Left kidney (tissue), 2 donors: ENCODE measurements around the gene RPL37. TPM values are rescaled to one million over a fixed set of nuclear protein-coding genes. Genes with fewer than 3 reads are reported as not detected.
"Not testable (repeated sequence)": the region's sequence is repeated elsewhere in the genome, so short reads cannot be mapped to it uniquely, and the experiment has no call there.

Experiments
- DNase-seq: peaks from one replicate; pipeline ENCODE4 v3.0.0-alpha.2; 2013
- polyA plus RNA-seq: library from polyadenylated mRNA; unstranded; fragments of 120-200 nt; gene quantifications from one replicate; pipeline ENCODE4 v1.2.1, GENCODE V29; 2013; ENCODE audit not compliant: insufficient read length

Gene RPL37
- polyA plus RNA-seq, 1 donor, result 1,634 TPM

GRCh38 chr5:40838086-40838485 lies 3.1 kb upstream of the RPL37 start:
- no peak for DNase-seq

- DNase-seq, result no peak
Measured at GRCh38 chr5:40834391-40834848, 602 bp downstream of the RPL37 start.

GRCh38 chr5:40833712-40834229 lies 1.3 kb downstream of the RPL37 start:
- no peak for DNase-seq

GRCh38 chr5:40832345-40832744 lies 2.7 kb downstream of the RPL37 start:
- DNase-seq, result no peak

- no peak for DNase-seq
Measured at GRCh38 chr5:40831346-40832210, 3.4 kb downstream of the RPL37 start.

GRCh38 chr5:40829748-40830533 lies 5.1 kb downstream of the RPL37 start:
- DNase-seq, result no peak

- DNase-seq, result no peak
Measured at GRCh38 chr5:40828690-40829661, 6.0 kb downstream of the RPL37 start.

GRCh38 chr5:40828021-40828631 lies 6.9 kb downstream of the RPL37 start:
- DNase-seq, result no peak

- DNase-seq, result no peak
Measured at GRCh38 chr5:40827188-40827977, 7.6 kb downstream of the RPL37 start.

GRCh38 chr5:40826489-40827187 lies 8.4 kb downstream of the RPL37 start:
- no peak for DNase-seq

- DNase-seq, result not testable (repeated sequence)
Measured at GRCh38 chr5:40825461-40826043, 9.5 kb downstream of the RPL37 start.

GRCh38 chr5:40823459-40823858 lies 11.6 kb downstream of the RPL37 start:
- no peak for DNase-seq

- DNase-seq, result no peak
Measured at GRCh38 chr5:40813698-40814281, 21.2 kb downstream of the RPL37 start.

GRCh38 chr5:40812125-40812524 lies 22.9 kb downstream of the RPL37 start:
- no peak for DNase-seq

- no peak for DNase-seq
Measured at GRCh38 chr5:40801771-40802562, 33.1 kb downstream of the RPL37 start.

GRCh38 chr5:40799258-40799657 lies 35.8 kb downstream of the RPL37 start:
- DNase-seq, result no peak

GRCh38 chr5:40798801-40799210 lies 36.2 kb downstream of the RPL37 start:
- DNase-seq, result no peak
